T-helper 1 cell treated with Interleukin-12 subunit alpha and Interleukin-12 subunit beta and Interleukin-4 antibody, amounts not matched to agents 30 μg/mL and 1 μg/mL, for 36 hours (primary cell): ENCODE data around the gene PLCL2.
"Not testable (repeated sequence)": the region's sequence is repeated elsewhere in the genome, so short reads cannot be mapped to it uniquely, and the experiment has no call there.

Experiments used
- H3K27ac Mint-ChIP-seq: one replicate; pipeline ENCODE4 v1.8.0; 2021; ENCODE audit warnings: mild to moderate bottlenecking, mixed read lengths
- H3K27me3 Mint-ChIP-seq: one replicate; pipeline ENCODE4 v1.8.0; 2021; ENCODE audit warnings: low read depth, mixed read lengths
- H3K36me3 Mint-ChIP-seq: one replicate; pipeline ENCODE4 v1.8.0; 2021; ENCODE audit warnings: low read depth, mixed read lengths
- H3K4me1 Mint-ChIP-seq: one replicate; pipeline ENCODE4 v1.8.0; 2021; ENCODE audit warnings: low read depth, mixed read lengths
- H3K4me3 Mint-ChIP-seq: one replicate; pipeline ENCODE4 v1.8.0; 2021; ENCODE audit warnings: mild to moderate bottlenecking, moderate library complexity, mixed read lengths
- H3K9me3 Mint-ChIP-seq: one replicate; pipeline ENCODE4 v1.8.0; 2021; ENCODE audit warnings: mixed read lengths

PLCL2 gene

GRCh38 chr3:17125738-17126442 is 241.1 kb downstream of the PLCL2 start:
- Mint-ChIP-seq H3K4me1 (no peaks in the 10 kb centered on the region), H3K9me3 (peaks cover 21% of the 10 kb centered on the region), H3K36me3 (peaks cover 10% of the 10 kb centered on the region), H3K4me3 (no peak overlapping the region), H3K27me3 (no peaks in the 10 kb centered on the region), H3K27ac (no peak overlapping the region)

DNA sequence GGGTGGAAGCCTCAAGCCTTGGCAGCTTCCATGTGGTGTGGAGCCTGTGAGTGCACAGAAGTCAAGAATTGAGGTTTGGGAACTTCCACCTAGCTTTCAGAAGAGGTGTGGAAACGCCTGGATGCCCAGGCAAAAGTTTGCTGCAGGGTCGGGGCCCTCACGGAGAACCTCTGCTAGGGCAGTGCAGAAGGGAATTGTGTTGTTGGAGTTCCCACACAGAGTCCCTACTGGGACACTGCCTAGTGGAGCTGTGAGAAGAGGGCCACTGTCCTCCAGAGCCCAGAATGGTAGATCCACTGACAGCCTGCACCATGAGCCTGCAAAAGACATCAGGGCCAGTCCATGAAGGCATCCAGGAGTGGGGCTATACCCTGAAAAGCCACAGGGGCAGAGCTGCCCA is 243.9 kb downstream of the PLCL2 start:
- not testable (repeated sequence) for H3K36me3 Mint-ChIP-seq, H3K4me1 Mint-ChIP-seq, H3K4me3 Mint-ChIP-seq, H3K27me3 Mint-ChIP-seq, H3K27ac Mint-ChIP-seq, H3K9me3 Mint-ChIP-seq

GRCh38 chr3:17129556-17129955 is 244.8 kb downstream of the PLCL2 start:
- peaks cover 8% of the 10 kb centered on the region for H3K9me3 Mint-ChIP-seq
- no peak overlapping the region for H3K4me3 Mint-ChIP-seq
- H3K27me3 Mint-ChIP-seq = no peaks in the 10 kb centered on the region
- no peaks in the 10 kb centered on the region for H3K4me1 Mint-ChIP-seq
- no peak overlapping the region for H3K27ac Mint-ChIP-seq
- H3K36me3 Mint-ChIP-seq = peaks cover 6% of the 10 kb centered on the region

- peaks cover 6% of the 10 kb centered on the region for H3K36me3 Mint-ChIP-seq
- peaks cover 8% of the 10 kb centered on the region for H3K9me3 Mint-ChIP-seq
- H3K4me1 Mint-ChIP-seq = no peaks in the 10 kb centered on the region
- no peaks in the 10 kb centered on the region for H3K27me3 Mint-ChIP-seq
- H3K4me3 Mint-ChIP-seq = no peak overlapping the region
- H3K27ac Mint-ChIP-seq = no peak overlapping the region
Observed at GRCh38 chr3:17130956-17131355, 246.2 kb downstream of the PLCL2 start.

- H3K27ac Mint-ChIP-seq = no peak overlapping the region
Observed at GRCh38 chr3:17132286-17133115, 247.7 kb downstream of the PLCL2 start.

GRCh38 chr3:17133632-17134545 is 249.1 kb downstream of the PLCL2 start:
- Mint-ChIP-seq H3K27ac (no peak overlapping the region), H3K4me1 (no peaks in the 10 kb centered on the region), H3K4me3 (no peak overlapping the region), H3K36me3 (peaks cover 3% of the 10 kb centered on the region), H3K27me3 (no peaks in the 10 kb centered on the region), H3K9me3 (peaks cover 4% of the 10 kb centered on the region)

More at GRCh38 chr3:17132286-17133115, 247.7 kb downstream of the PLCL2 start:
- H3K36me3 Mint-ChIP-seq = peaks cover 6% of the 10 kb centered on the region
- H3K27me3 Mint-ChIP-seq = no peaks in the 10 kb centered on the region
- peaks cover 8% of the 10 kb centered on the region for H3K9me3 Mint-ChIP-seq
- H3K4me3 Mint-ChIP-seq = no peak overlapping the region
- no peaks in the 10 kb centered on the region for H3K4me1 Mint-ChIP-seq

GRCh38 chr3:17135696-17136095 is 250.9 kb downstream of the PLCL2 start:
- Mint-ChIP-seq H3K27me3 (peaks cover 5% of the 10 kb centered on the region), H3K27ac (no peak overlapping the region), H3K4me1 (no peaks in the 10 kb centered on the region), H3K9me3 (no peaks in the 10 kb centered on the region), H3K36me3 (no peaks in the 10 kb centered on the region), H3K4me3 (no peak overlapping the region)

GRCh38 chr3:17136136-17136721 is 251.5 kb downstream of the PLCL2 start:
- no peak overlapping the region for H3K27ac Mint-ChIP-seq
- H3K36me3 Mint-ChIP-seq = no peaks in the 10 kb centered on the region
- no peaks in the 10 kb centered on the region for H3K4me1 Mint-ChIP-seq
- H3K4me3 Mint-ChIP-seq = no peak overlapping the region
- no peaks in the 10 kb centered on the region for H3K9me3 Mint-ChIP-seq
- peaks cover 5% of the 10 kb centered on the region for H3K27me3 Mint-ChIP-seq

GRCh38 chr3:17137321-17137826 is 252.6 kb downstream of the PLCL2 start:
- Mint-ChIP-seq H3K4me3 (no peak overlapping the region), H3K27ac (no peak overlapping the region), H3K9me3 (no peaks in the 10 kb centered on the region), H3K36me3 (no peaks in the 10 kb centered on the region), H3K4me1 (no peaks in the 10 kb centered on the region), H3K27me3 (peaks cover 5% of the 10 kb centered on the region)

GRCh38 chr3:17138246-17139039 is 253.7 kb downstream of the PLCL2 start:
- Mint-ChIP-seq H3K27me3 (peaks cover 5% of the 10 kb centered on the region), H3K27ac (no peak overlapping the region), H3K4me3 (no peak overlapping the region), H3K36me3 (peaks cover 2% of the 10 kb centered on the region), H3K9me3 (no peaks in the 10 kb centered on the region), H3K4me1 (peaks cover 4% of the 10 kb centered on the region)
